GM23338 (cell line): ENCODE measurements around the gene BLOC1S1. TPM values are rescaled to one million over a fixed set of nuclear protein-coding genes. Genes with fewer than 3 reads are reported as not detected.
A peak's percentile ranks its signal among the peaks of the same experiment; 100 is the strongest.

Experiments used
- ATAC-seq: fragments of 200-7000 bp; cut with Tn5 transposase; 3 replicates; pipeline ENCODE4 v1.9.1; 2020
- DNase-seq: peaks from one replicate; pipeline ENCODE4 v3.0.0-alpha.2; 2015; ENCODE audit warnings: low spot score
- H2AFZ ChIP-seq: fragments of 200-600 bp; sonication (generic); 2 replicates; pipeline ENCODE4 v1.8.0; 2016; ENCODE audit warnings: antibody characterized with exemption, mild to moderate bottlenecking, moderate library complexity
- H3F3A ChIP-seq: fragments of 200-600 bp; sonication (generic); replicated peaks from 2 replicates; pipeline ENCODE4 v1.8.0; 2017; ENCODE audit warnings: antibody characterized with exemption, mixed run types, low read depth
- H3K27ac ChIP-seq: fragments of 200-600 bp; sonication (generic); 2 replicates; pipeline ENCODE4 v1.6.1; 2016; ENCODE audit warnings: low read depth
- H3K27me3 ChIP-seq: fragments of 200-600 bp; sonication (generic); 2 replicates; pipeline ENCODE4 v1.8.0; 2016; ENCODE audit warnings: mild to moderate bottlenecking, mixed run types, moderate library complexity; ENCODE audit not compliant: insufficient read depth
- H3K36me3 ChIP-seq: fragments of 200-600 bp; sonication (generic); 2 replicates; pipeline ENCODE4 v1.8.0; 2016; ENCODE audit warnings: mild to moderate bottlenecking; ENCODE audit not compliant: insufficient read depth
- H3K4me1 ChIP-seq: fragments of 200-600 bp; sonication (generic); 2 replicates; pipeline ENCODE4 v1.8.0; 2016; ENCODE audit warnings: mild to moderate bottlenecking, moderate library complexity; ENCODE audit not compliant: insufficient read depth
- H3K4me2 ChIP-seq: fragments of 200-600 bp; sonication (generic); 2 replicates; pipeline ENCODE4 v1.7.1; 2017; ENCODE audit warnings: mixed run types
- H3K4me3 ChIP-seq: fragments of 200-600 bp; sonication (generic); 2 replicates; pipeline ENCODE4 v1.6.1; 2016; ENCODE audit warnings: mixed run types
- H3K79me2 ChIP-seq: fragments of 200-600 bp; sonication (generic); replicated peaks from 2 replicates; pipeline ENCODE4 v1.8.0; 2017; ENCODE audit warnings: mild to moderate bottlenecking; ENCODE audit not compliant: insufficient read depth
- H3K9me2 ChIP-seq: fragments of 200-600 bp; sonication (generic); 2 replicates; pipeline ENCODE4 v1.8.0; 2017; ENCODE audit not compliant: insufficient read depth
- H4K20me1 ChIP-seq: fragments of 200-600 bp; sonication (generic); replicated peaks from 2 replicates; pipeline ENCODE4 v1.8.0; 2017; ENCODE audit warnings: mild to moderate bottlenecking; ENCODE audit not compliant: insufficient read depth
- H3K27ac Mint-ChIP-seq: 2 replicates; pipeline ENCODE4 v1.8.0; 2020; ENCODE audit warnings: inconsistent platforms, mild to moderate bottlenecking, moderate library complexity, mixed read lengths
- H3K27me3 Mint-ChIP-seq: 3 replicates; pipeline ENCODE4 v1.8.0; 2022; ENCODE audit warnings: low read depth, mild to moderate bottlenecking, moderate library complexity, mixed read lengths, inconsistent platforms; ENCODE audit not compliant: insufficient read depth, poor library complexity
- H3K36me3 Mint-ChIP-seq: 3 replicates; pipeline ENCODE4 v1.8.0; 2021; ENCODE audit warnings: low read depth, mild to moderate bottlenecking, inconsistent platforms, moderate library complexity, mixed read lengths
- H3K4me1 Mint-ChIP-seq: 3 replicates; pipeline ENCODE4 v1.8.0; 2020; ENCODE audit warnings: mild to moderate bottlenecking, inconsistent platforms, mixed read lengths
- H3K4me3 Mint-ChIP-seq: 3 replicates; pipeline ENCODE4 v1.8.0; 2021; ENCODE audit warnings: moderate library complexity, mild to moderate bottlenecking, inconsistent platforms, mixed read lengths
- H3K9me3 Mint-ChIP-seq: 3 replicates; pipeline ENCODE4 v1.8.0; 2020; ENCODE audit warnings: moderate library complexity, mild to moderate bottlenecking, inconsistent platforms, mixed read lengths
- ETS1 ChIP-seq: IDR thresholded peaks from 2 replicates; pipeline ENCODE4 v1.6.1; 2016; ENCODE audit warnings: antibody characterized with exemption
- EZH2 ChIP-seq: fragments of 200-600 bp; sonication (generic); IDR thresholded peaks from one replicate; pipeline ENCODE4 v1.8.0; 2017; ENCODE audit warnings: antibody characterized with exemption, mild to moderate bottlenecking, low read depth; ENCODE audit not compliant: unreplicated experiment
- EZH2phosphoT487 ChIP-seq: fragments of 200-600 bp; sonication (generic); IDR thresholded peaks from one replicate; pipeline ENCODE4 v1.8.1; 2018; ENCODE audit warnings: antibody characterized with exemption; ENCODE audit not compliant: unreplicated experiment
- NANOG ChIP-seq: IDR thresholded peaks from 2 replicates; pipeline ENCODE4 v1.6.1; 2016; ENCODE audit warnings: antibody characterized with exemption, borderline replicate concordance
- REST ChIP-seq: IDR thresholded peaks from one replicate; pipeline ENCODE4 v1.6.1; 2018; ENCODE audit warnings: antibody characterized with exemption; ENCODE audit not compliant: unreplicated experiment
- ZNF114 ChIP-seq: fragments of 250-450 bp; sonication (Bioruptor Pico); IDR thresholded peaks from 2 replicates; pipeline ENCODE4 v1.5.0; 2020; ENCODE audit warnings: mild to moderate bottlenecking, moderate library complexity
- polyA plus RNA-seq: library from polyadenylated mRNA; unstranded; fragments of >200 nt; fragmentation: Nextera tagmentation; extraction: Ambion mirVana; gene quantifications from 2 replicates; pipeline ENCODE4 v1.2.1, GENCODE V29; 2016
- total RNA-seq: library from RNA; depleted of rRNA; stranded (reverse); fragments of >200 nt; shearing (Covaris generic); gene quantifications from 2 replicates; pipeline ENCODE4 v1.2.3, GENCODE V29; 2014

Gene BLOC1S1
- total and polyA plus RNA-seq, 2 experiments from 2014 or later = 68.3 to 174 TPM

- TF ChIP-seq REST (no peak), EZH2 (no peak), ETS1 (no peak), EZH2phosphoT487 (no peak)
Measured at GRCh38 chr12:55727643-55728185, 11.9 kb downstream of the BLOC1S1 start (continued).

GRCh38 chr12:55728186-55728938 lies 12.5 kb downstream of the BLOC1S1 start:
- Mint-ChIP-seq H3K4me3 (peak overlapping the region; percentile 86), H3K27me3 (peaks cover 14% of the 10 kb centered on the region), H3K36me3 (peaks cover 38% of the 10 kb centered on the region), H3K9me3 (no peaks in the 10 kb centered on the region), H3K27ac (no peak overlapping the region), H3K4me1 (peaks cover 40% of the 10 kb centered on the region)
- Histone ChIP-seq H3K4me2 (peak overlapping the region; percentile 98), H4K20me1 (0 out of 2 replicates have a peak, but pooled peaks cover 6% of the 10 kb centered on the region), H3F3A (peaks cover 16% of the 10 kb centered on the region; the same call in 1 of the 2 replicates), H3K9me2 (no peaks in the 10 kb centered on the region), H3K4me3 (peak overlapping the region; percentile 97), H3K36me3 (peaks cover 8% of the 10 kb centered on the region; the same call in 1 of the 2 replicates), H3K79me2 (peaks cover 14% of the 10 kb centered on the region), H2AFZ (0 out of 2 replicates have a peak overlapping the region, but pooled peaks have one; percentile 32), H3K27ac (0 out of 2 replicates have a peak overlapping the region, but pooled peaks have one; percentile 32), H3K27me3 (no peaks in the 10 kb centered on the region), H3K4me1 (peaks cover 28% of the 10 kb centered on the region)
- DNase-seq = peak; percentile 46
- TF ChIP-seq ZNF114 (CRISPR knock-in tag) (no peak), REST (no peak), NANOG (no peak)
- peak; percentile 7 for ATAC-seq
